Neural cell (in vitro differentiated cells): Measurements from ENCODE around the gene SPINK8. TPM values are rescaled to one million over a fixed set of nuclear protein-coding genes. Genes with fewer than 3 reads are reported as not detected.

Source experiments
- H2AFZ ChIP-seq: fragments of 200-600, 300-800 bp; sonication (generic), shearing (Covaris generic); 2 replicates; pipeline ENCODE4 v1.6.0; 2014; ENCODE audit warnings: low read depth, mild to moderate bottlenecking, antibody characterized with exemption, low read length, moderate library complexity
- H3F3A ChIP-seq: fragments of 200-600 bp; shearing (Covaris generic); 2 replicates; pipeline ENCODE4 v1.6.1; 2016; ENCODE audit warnings: mild to moderate bottlenecking, moderate library complexity, mixed read lengths, antibody characterized with exemption, low read length; ENCODE audit not compliant: insufficient read depth, poor library complexity, severe bottlenecking
- H3K27ac ChIP-seq: fragments of 200-600, 300-800 bp; sonication (generic), shearing (Covaris generic); 2 replicates; pipeline ENCODE4 v1.5.1; 2014; ENCODE audit warnings: mild to moderate bottlenecking, low read length, moderate library complexity
- H3K27me3 ChIP-seq: fragments of 300-800, 200-600 bp; sonication (generic), shearing (Covaris generic); 2 replicates; pipeline ENCODE4 v1.6.0; 2014; ENCODE audit warnings: mild to moderate bottlenecking, low read depth, low read length, moderate library complexity; ENCODE audit not compliant: insufficient read depth
- H3K36me3 ChIP-seq: fragments of 300-800, 200-600 bp; sonication (generic), shearing (Covaris generic); 2 replicates; pipeline ENCODE4 v1.5.1; 2014; ENCODE audit warnings: mild to moderate bottlenecking, antibody characterized with exemption, low read length, moderate library complexity; ENCODE audit not compliant: insufficient read depth
- H3K4me2 ChIP-seq: fragments of 300-800, 200-600 bp; sonication (generic), shearing (Covaris generic); 2 replicates; pipeline ENCODE4 v1.6.0; 2014; ENCODE audit warnings: mild to moderate bottlenecking, low read length
- H3K4me3 ChIP-seq: fragments of 300-800, 200-600 bp; sonication (generic), shearing (Covaris generic); 2 replicates; pipeline ENCODE4 v1.5.1; 2014; ENCODE audit warnings: mild to moderate bottlenecking, low read length, moderate library complexity
- H3K79me2 ChIP-seq: fragments of 200-600 bp; shearing (Covaris generic); replicated peaks from 2 replicates; pipeline ENCODE4 v1.6.0; 2014; ENCODE audit warnings: mild to moderate bottlenecking, low read length, moderate library complexity; ENCODE audit not compliant: insufficient read depth
- H3K9ac ChIP-seq: fragments of 300-800, 200-600 bp; sonication (generic), shearing (Covaris generic); 2 replicates; pipeline ENCODE4 v1.6.1; 2016; ENCODE audit warnings: mild to moderate bottlenecking, low read length, mixed read lengths
- H3K9me2 ChIP-seq: fragments of 200-600 bp; shearing (Covaris generic); 2 replicates; pipeline ENCODE4 v1.6.1; 2016; ENCODE audit warnings: mild to moderate bottlenecking, low read length, mixed read lengths; ENCODE audit not compliant: insufficient read depth
- H3K9me3 ChIP-seq: fragments of 200-600, 300-800 bp; sonication (generic), shearing (Covaris generic); 2 replicates; pipeline ENCODE4 v1.6.1; 2016; ENCODE audit warnings: mild to moderate bottlenecking, mixed run types, low read length, moderate library complexity, mixed read lengths
- H4K20me1 ChIP-seq: fragments of 200-600 bp; shearing (Covaris generic); 2 replicates; pipeline ENCODE4 v1.6.1; 2016; ENCODE audit warnings: mild to moderate bottlenecking, mixed run types; ENCODE audit not compliant: insufficient read depth
- CTCF ChIP-seq: fragments of 450-650 bp; IDR thresholded peaks from 2 replicates; pipeline ENCODE4 v1.5.1; 2014; ENCODE audit warnings: antibody characterized with exemption, mild to moderate bottlenecking, moderate library complexity; ENCODE audit not compliant: poor library complexity, severe bottlenecking
- EP300 ChIP-seq: fragments of 450-650 bp; conservative IDR thresholded peaks from 2 replicates; pipeline ENCODE4 v1.6.1; 2014; ENCODE audit warnings: antibody characterized with exemption, mild to moderate bottlenecking, moderate library complexity; ENCODE audit not compliant: poor library complexity, severe bottlenecking
- EZH2 ChIP-seq: fragments of 200-600, 300-800 bp; shearing (Covaris generic), sonication (generic); IDR thresholded peaks from 2 replicates; pipeline ENCODE4 v1.6.1; 2014; ENCODE audit warnings: antibody characterized with exemption, low read length, borderline replicate concordance, mild to moderate bottlenecking; ENCODE audit not compliant: insufficient read depth, poor library complexity, severe bottlenecking
- MXI1 ChIP-seq: fragments of 450-650 bp; conservative IDR thresholded peaks from 2 replicates; pipeline ENCODE4 v1.6.1; 2014; ENCODE audit warnings: antibody characterized with exemption, mild to moderate bottlenecking; ENCODE audit not compliant: poor library complexity, severe bottlenecking
- POLR2AphosphoS5 ChIP-seq: IDR thresholded peaks from 2 replicates; pipeline ENCODE4 v1.6.1; 2012
- RAD21 ChIP-seq: fragments of 450-650 bp; conservative IDR thresholded peaks from 2 replicates; pipeline ENCODE4 v1.6.1; 2014; ENCODE audit warnings: antibody characterized with exemption, mild to moderate bottlenecking, moderate library complexity
- SMC3 ChIP-seq: fragments of 450-650 bp; conservative IDR thresholded peaks from 2 replicates; pipeline ENCODE4 v1.6.1; 2014; ENCODE audit warnings: antibody characterized with exemption, mild to moderate bottlenecking, moderate library complexity; ENCODE audit not compliant: poor library complexity
- TAF1 ChIP-seq: IDR thresholded peaks from 2 replicates; pipeline ENCODE4 v1.6.1; 2012; ENCODE audit warnings: low read depth
- polyA plus RNA-seq: library from polyadenylated mRNA; depleted of rRNA; stranded (reverse); fragments of >200 nt; gene quantifications from 2 replicates; pipeline ENCODE4 v1.2.3, GENCODE V29; 2014
- TF ChIP-seq, protein P1 (sequence below): IDR thresholded peaks from 2 replicates; pipeline ENCODE4 v1.6.1; 2012; ENCODE audit warnings: borderline replicate concordance

The SPINK8 gene
- polyA plus RNA-seq, 1 donor from 2014 or later: not detected

- Histone ChIP-seq H3F3A (no peaks in the 10 kb centered on the region), H3K9me3 (no peaks in the 10 kb centered on the region), H3K79me2 (no peaks in the 10 kb centered on the region), H3K9ac (no peak overlapping the region), H3K9me2 (no peaks in the 10 kb centered on the region), H3K4me2 (no peak overlapping the region), H3K27ac (no peak overlapping the region), H3K36me3 (no peaks in the 10 kb centered on the region), H3K27me3 (no peaks in the 10 kb centered on the region), H2AFZ (no peak overlapping the region), H4K20me1 (no peaks in the 10 kb centered on the region), H3K4me3 (no peak overlapping the region)
- TF ChIP-seq EZH2 (no peak), EP300 (no peak), RAD21 (no peak), SMC3 (no peak), TAF1 (no peak), MXI1 (no peak), CTCF (no peak)
- TF ChIP-seq, protein P1, sequence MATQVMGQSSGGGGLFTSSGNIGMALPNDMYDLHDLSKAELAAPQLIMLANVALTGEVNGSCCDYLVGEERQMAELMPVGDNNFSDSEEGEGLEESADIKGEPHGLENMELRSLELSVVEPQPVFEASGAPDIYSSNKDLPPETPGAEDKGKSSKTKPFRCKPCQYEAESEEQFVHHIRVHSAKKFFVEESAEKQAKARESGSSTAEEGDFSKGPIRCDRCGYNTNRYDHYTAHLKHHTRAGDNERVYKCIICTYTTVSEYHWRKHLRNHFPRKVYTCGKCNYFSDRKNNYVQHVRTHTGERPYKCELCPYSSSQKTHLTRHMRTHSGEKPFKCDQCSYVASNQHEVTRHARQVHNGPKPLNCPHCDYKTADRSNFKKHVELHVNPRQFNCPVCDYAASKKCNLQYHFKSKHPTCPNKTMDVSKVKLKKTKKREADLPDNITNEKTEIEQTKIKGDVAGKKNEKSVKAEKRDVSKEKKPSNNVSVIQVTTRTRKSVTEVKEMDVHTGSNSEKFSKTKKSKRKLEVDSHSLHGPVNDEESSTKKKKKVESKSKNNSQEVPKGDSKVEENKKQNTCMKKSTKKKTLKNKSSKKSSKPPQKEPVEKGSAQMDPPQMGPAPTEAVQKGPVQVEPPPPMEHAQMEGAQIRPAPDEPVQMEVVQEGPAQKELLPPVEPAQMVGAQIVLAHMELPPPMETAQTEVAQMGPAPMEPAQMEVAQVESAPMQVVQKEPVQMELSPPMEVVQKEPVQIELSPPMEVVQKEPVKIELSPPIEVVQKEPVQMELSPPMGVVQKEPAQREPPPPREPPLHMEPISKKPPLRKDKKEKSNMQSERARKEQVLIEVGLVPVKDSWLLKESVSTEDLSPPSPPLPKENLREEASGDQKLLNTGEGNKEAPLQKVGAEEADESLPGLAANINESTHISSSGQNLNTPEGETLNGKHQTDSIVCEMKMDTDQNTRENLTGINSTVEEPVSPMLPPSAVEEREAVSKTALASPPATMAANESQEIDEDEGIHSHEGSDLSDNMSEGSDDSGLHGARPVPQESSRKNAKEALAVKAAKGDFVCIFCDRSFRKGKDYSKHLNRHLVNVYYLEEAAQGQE: no peak
Observed at GRCh38 chr3:48361928-48362327, 28.5 kb upstream of the SPINK8 start.

DNA sequence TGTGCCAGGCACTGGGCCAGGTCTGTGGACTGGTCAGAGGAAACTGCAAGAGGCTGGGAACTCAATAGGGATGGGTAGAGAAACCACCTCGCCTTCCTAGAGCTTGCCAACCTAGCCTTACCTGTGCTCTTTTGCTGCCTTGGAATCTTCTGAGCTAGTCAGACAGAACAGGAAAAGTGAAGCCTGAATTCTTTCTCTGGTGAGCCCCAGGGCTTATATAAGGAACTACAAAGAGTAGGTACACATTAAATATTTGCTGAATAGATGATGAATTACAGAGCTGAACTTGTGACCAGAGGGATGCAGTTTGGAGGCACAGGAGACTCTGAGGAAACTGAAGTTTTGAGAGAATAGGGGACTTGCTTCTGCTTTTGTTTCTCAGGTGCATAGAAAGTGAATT, 23.0 kb upstream of the SPINK8 start:
- Histone ChIP-seq H3K27me3 (no peaks in the 10 kb centered on the region), H3K4me2 (no peak overlapping the region), H3K9me3 (no peaks in the 10 kb centered on the region), H3F3A (no peaks in the 10 kb centered on the region), H4K20me1 (no peaks in the 10 kb centered on the region), H3K27ac (no peak overlapping the region), H3K9ac (no peak overlapping the region), H3K36me3 (no peaks in the 10 kb centered on the region), H2AFZ (no peak overlapping the region), H3K9me2 (no peaks in the 10 kb centered on the region), H3K79me2 (no peaks in the 10 kb centered on the region), H3K4me3 (no peak overlapping the region)
- TF ChIP-seq SMC3 (no peak), EP300 (no peak), TAF1 (no peak), CTCF (no peak), EZH2 (no peak), MXI1 (no peak), POLR2AphosphoS5 (no peak), RAD21 (no peak)
- TF ChIP-seq, protein P1: no peak
